Chondrocyte (in vitro differentiated cells): ENCODE data around the gene STAT5A. TPM values are rescaled to one million over a fixed set of nuclear protein-coding genes. Genes with fewer than 3 reads are reported as not detected.

Source experiments
- DNase-seq: peaks from one replicate; pipeline ENCODE4 v3.0.0; 2021; ENCODE audit warnings: mixed read lengths, low spot score
- H3K27ac Mint-ChIP-seq: one replicate; pipeline ENCODE4 v1.8.0; 2021; ENCODE audit warnings: mild to moderate bottlenecking, moderate library complexity, mixed read lengths; ENCODE audit not compliant: unreplicated experiment
- H3K27me3 Mint-ChIP-seq: 2 replicates; pipeline ENCODE4 v1.8.0; 2021; ENCODE audit warnings: low read depth, mixed read lengths
- H3K36me3 Mint-ChIP-seq: 2 replicates; pipeline ENCODE4 v1.8.0; 2021; ENCODE audit warnings: low read depth, mixed read lengths
- H3K4me1 Mint-ChIP-seq: 2 replicates; pipeline ENCODE4 v1.8.0; 2021; ENCODE audit warnings: low read depth, mild to moderate bottlenecking, mixed read lengths
- H3K4me3 Mint-ChIP-seq: one replicate; pipeline ENCODE4 v1.8.0; 2021; ENCODE audit warnings: mild to moderate bottlenecking, moderate library complexity, mixed read lengths; ENCODE audit not compliant: unreplicated experiment
- H3K9me3 Mint-ChIP-seq: 2 replicates; pipeline ENCODE4 v1.8.0; 2021; ENCODE audit warnings: low read depth, mixed read lengths
- total RNA-seq: library from RNA; stranded (reverse); gene quantifications from 3 replicates; pipeline ENCODE4 v1.2.1, GENCODE V29; 2021
- TF ChIP-seq, protein P1 (sequence below): fragments of 200-600 bp; sonication (generic); IDR thresholded peaks from 2 replicates; pipeline ENCODE4 v1.5.0; 2021; ENCODE audit warnings: antibody characterized with exemption, mild to moderate bottlenecking, moderate library complexity

The STAT5A gene
- total RNA-seq, 1 donor from 2014 or later: 14.3 TPM

GRCh38 chr17:42342242-42343008 lies 54.1 kb downstream of the STAT5A start:
- Mint-ChIP-seq H3K4me1 (peaks cover 25% of the 10 kb centered on the region), H3K4me3 (no peak overlapping the region), H3K9me3 (no peaks in the 10 kb centered on the region), H3K27me3 (no peaks in the 10 kb centered on the region), H3K27ac (no peak overlapping the region), H3K36me3 (peaks cover 31% of the 10 kb centered on the region)
- no peak for DNase-seq
- TF ChIP-seq, protein P1, sequence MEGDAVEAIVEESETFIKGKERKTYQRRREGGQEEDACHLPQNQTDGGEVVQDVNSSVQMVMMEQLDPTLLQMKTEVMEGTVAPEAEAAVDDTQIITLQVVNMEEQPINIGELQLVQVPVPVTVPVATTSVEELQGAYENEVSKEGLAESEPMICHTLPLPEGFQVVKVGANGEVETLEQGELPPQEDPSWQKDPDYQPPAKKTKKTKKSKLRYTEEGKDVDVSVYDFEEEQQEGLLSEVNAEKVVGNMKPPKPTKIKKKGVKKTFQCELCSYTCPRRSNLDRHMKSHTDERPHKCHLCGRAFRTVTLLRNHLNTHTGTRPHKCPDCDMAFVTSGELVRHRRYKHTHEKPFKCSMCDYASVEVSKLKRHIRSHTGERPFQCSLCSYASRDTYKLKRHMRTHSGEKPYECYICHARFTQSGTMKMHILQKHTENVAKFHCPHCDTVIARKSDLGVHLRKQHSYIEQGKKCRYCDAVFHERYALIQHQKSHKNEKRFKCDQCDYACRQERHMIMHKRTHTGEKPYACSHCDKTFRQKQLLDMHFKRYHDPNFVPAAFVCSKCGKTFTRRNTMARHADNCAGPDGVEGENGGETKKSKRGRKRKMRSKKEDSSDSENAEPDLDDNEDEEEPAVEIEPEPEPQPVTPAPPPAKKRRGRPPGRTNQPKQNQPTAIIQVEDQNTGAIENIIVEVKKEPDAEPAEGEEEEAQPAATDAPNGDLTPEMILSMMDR: no peak

- no peak for DNase-seq
- H3K9me3 Mint-ChIP-seq: no peaks in the 10 kb centered on the region
- peaks cover 41% of the 10 kb centered on the region for H3K4me1 Mint-ChIP-seq
- TF ChIP-seq, protein P1: no peak
- H3K36me3 Mint-ChIP-seq: peaks cover 27% of the 10 kb centered on the region
- H3K27me3 Mint-ChIP-seq: no peaks in the 10 kb centered on the region
- no peak overlapping the region for H3K4me3 Mint-ChIP-seq
- H3K27ac Mint-ChIP-seq: peak overlapping the region; percentile 45
These were observed 57.2 kb downstream of the STAT5A start for GRCh38 chr17:42345396-42346073.

GRCh38 chr17:42346481-42346880 lies 58.2 kb downstream of the STAT5A start:
- Mint-ChIP-seq H3K27me3 (no peaks in the 10 kb centered on the region), H3K4me1 (peaks cover 41% of the 10 kb centered on the region), H3K27ac (peak overlapping the region; percentile 83), H3K4me3 (no peak overlapping the region), H3K9me3 (no peaks in the 10 kb centered on the region), H3K36me3 (peaks cover 24% of the 10 kb centered on the region)
- TF ChIP-seq, protein P1: no peak
- DNase-seq: no peak

DNA sequence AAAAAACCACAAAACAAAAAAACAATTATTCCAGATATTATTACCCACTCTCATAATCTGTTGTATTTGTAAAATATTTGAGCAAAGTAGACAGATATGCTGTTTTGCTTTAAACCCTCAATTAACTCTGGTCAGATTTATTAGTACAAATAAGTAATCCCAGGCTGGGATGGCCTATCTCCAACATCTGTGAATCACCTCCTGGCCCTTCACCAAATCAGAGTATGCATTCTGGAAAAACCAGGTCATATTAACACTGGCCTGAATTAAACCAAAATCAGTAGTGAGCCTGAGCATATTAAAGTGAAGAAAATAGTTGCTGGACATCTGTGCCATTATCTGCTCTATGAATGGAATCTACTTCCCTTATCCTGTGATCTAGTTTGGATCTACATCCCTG lies 58.9 kb downstream of the STAT5A start:
- H3K4me3 Mint-ChIP-seq: no peak overlapping the region
- TF ChIP-seq, protein P1: no peak
- H3K27ac Mint-ChIP-seq: peak overlapping the region; percentile 83
- H3K27me3 Mint-ChIP-seq: no peaks in the 10 kb centered on the region
- H3K4me1 Mint-ChIP-seq: peaks cover 41% of the 10 kb centered on the region
- no peak for DNase-seq
- H3K36me3 Mint-ChIP-seq: peaks cover 24% of the 10 kb centered on the region
- H3K9me3 Mint-ChIP-seq: no peaks in the 10 kb centered on the region

GRCh38 chr17:42347606-42348005 lies 59.3 kb downstream of the STAT5A start:
- H3K9me3 Mint-ChIP-seq: no peaks in the 10 kb centered on the region
- H3K27me3 Mint-ChIP-seq: no peaks in the 10 kb centered on the region
- DNase-seq: no peak
- peak overlapping the region; percentile 83 for H3K27ac Mint-ChIP-seq
- no peak overlapping the region for H3K4me3 Mint-ChIP-seq
- peaks cover 20% of the 10 kb centered on the region for H3K36me3 Mint-ChIP-seq
- peaks cover 42% of the 10 kb centered on the region for H3K4me1 Mint-ChIP-seq
- TF ChIP-seq, protein P1: no peak
